Natural killer cell (primary cell): Measurements from ENCODE around the gene GAPDH. TPM values are rescaled to one million over a fixed set of nuclear protein-coding genes. Genes with fewer than 3 reads are reported as not detected.

Source experiments
- ATAC-seq, 3 donors: fragments of 150-1000 bp in 2 of 3; fragments of 200-7000 bp in 1 of 3; cut with Tn5 transposase; 1 replicate in 1 of 3; 2 replicates in 2 of 3; pipeline ENCODE4 v1.10.0; 2021; ENCODE audit warnings: mild to moderate bottlenecking in 2 of 3, moderate library complexity in 2 of 3
- DNase-seq, 2 donors: peaks; one replicate each; pipeline versions ENCODE4 v3.0.0 to v3.0.0-alpha.2; 2013 to 2021; ENCODE audit warnings: mixed read lengths in 1 of 2
- H3K27ac ChIP-seq: one replicate; pipeline ENCODE4 v1.5.1; 2013; ENCODE audit warnings: mild to moderate bottlenecking, low read length
- H3K27me3 ChIP-seq: one replicate; pipeline ENCODE4 v1.6.1; 2013; ENCODE audit warnings: low read length; ENCODE audit not compliant: control insufficient read depth, insufficient read depth
- H3K36me3 ChIP-seq: one replicate; pipeline ENCODE4 v1.6.1; 2013; ENCODE audit warnings: low read length; ENCODE audit not compliant: control insufficient read depth, insufficient read depth
- H3K4me1 ChIP-seq: one replicate; pipeline ENCODE4 v1.6.1; 2013; ENCODE audit warnings: low read length; ENCODE audit not compliant: control insufficient read depth, insufficient read depth
- H3K4me3 ChIP-seq: one replicate; pipeline ENCODE4 v1.5.1; 2013; ENCODE audit warnings: low read length
- H3K9me3 ChIP-seq: one replicate; pipeline ENCODE4 v1.6.1; 2013; ENCODE audit warnings: low read length; ENCODE audit not compliant: control insufficient read depth, insufficient read depth
- H3K27ac Mint-ChIP-seq, 2 donors: one replicate each; pipeline ENCODE4 v1.8.0; 2022; ENCODE audit warnings: mild to moderate bottlenecking in 2 of 2, mixed read lengths in 2 of 2, moderate library complexity in 1 of 2
- H3K27me3 Mint-ChIP-seq, 2 donors: one replicate each; pipeline ENCODE4 v1.8.0; 2022; ENCODE audit warnings: low read depth in 2 of 2, mixed read lengths in 2 of 2
- H3K36me3 Mint-ChIP-seq: one replicate; pipeline ENCODE4 v1.8.0; 2022; ENCODE audit warnings: mixed read lengths
- H3K4me1 Mint-ChIP-seq, 2 donors: one replicate each; pipeline ENCODE4 v1.8.0; 2022; ENCODE audit warnings: mixed read lengths in 2 of 2
- H3K4me3 Mint-ChIP-seq: one replicate; pipeline ENCODE4 v1.8.0; 2022; ENCODE audit warnings: mild to moderate bottlenecking, moderate library complexity, mixed read lengths
- H3K9me3 Mint-ChIP-seq, 2 donors: one replicate each; pipeline ENCODE4 v1.8.0; 2022; ENCODE audit warnings: mixed read lengths in 2 of 2
- WGBS: methylation state at CpG from one replicate; pipeline ENCODE4 v1.1.7; 2013; ENCODE audit warnings: missing lambda C conversion rate; ENCODE audit not compliant: insufficient coverage; 5-methylcytosine and 5-hydroxymethylcytosine counted together
- intact Hi-C: fragments of 100-400 bp; cut with micrococcal nuclease; formaldehyde crosslinking; loops from one replicate; pipeline ENCODE4 v1.14.2; 2022
- total RNA-seq, 4 donors: library from RNA; stranded (reverse); fragments of 120-200 nt in 1 of 4; gene quantifications; one replicate each; pipeline versions ENCODE4 v1.2.3 to v1.2.4, GENCODE V29; 2013 to 2022
- TF ChIP-seq, protein P1 (sequence below): fragments of 200-600 bp; IDR thresholded peaks from one replicate; pipeline ENCODE4 v1.8.0; 2022; ENCODE audit warnings: antibody characterized with exemption

The GAPDH gene
- total RNA-seq, 3 donors from 2014 or later (not counting 1 experiment from before 2014, with no cell fraction given), result 606 to 729 (median 642) TPM

DNA sequence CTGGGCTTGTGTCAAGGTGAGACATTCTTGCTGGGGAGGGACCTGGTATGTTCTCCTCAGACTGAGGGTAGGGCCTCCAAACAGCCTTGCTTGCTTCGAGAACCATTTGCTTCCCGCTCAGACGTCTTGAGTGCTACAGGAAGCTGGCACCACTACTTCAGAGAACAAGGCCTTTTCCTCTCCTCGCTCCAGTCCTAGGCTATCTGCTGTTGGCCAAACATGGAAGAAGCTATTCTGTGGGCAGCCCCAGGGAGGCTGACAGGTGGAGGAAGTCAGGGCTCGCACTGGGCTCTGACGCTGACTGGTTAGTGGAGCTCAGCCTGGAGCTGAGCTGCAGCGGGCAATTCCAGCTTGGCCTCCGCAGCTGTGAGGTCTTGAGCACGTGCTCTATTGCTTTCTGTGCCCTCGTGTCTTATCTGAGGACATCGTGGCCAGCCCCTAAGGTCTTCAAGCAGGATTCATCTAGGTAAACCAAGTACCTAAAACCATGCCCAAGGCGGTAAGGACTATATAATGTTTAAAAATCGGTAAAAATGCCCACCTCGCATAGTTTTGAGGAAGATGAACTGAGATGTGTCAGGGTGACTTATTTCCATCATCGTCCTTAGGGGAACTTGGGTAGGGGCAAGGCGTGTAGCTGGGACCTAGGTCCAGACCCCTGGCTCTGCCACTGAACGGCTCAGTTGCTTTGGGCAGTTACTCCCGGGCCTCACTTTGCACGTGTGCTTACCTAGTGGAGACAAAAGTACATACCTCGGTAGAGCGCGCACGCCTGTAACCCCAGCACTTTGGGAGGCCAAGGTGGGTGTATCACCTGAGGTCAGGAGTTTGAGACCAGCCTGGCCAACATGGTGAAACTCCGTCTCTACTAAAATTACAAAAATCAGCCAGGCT, 4.3 kb downstream of the GAPDH start:
- intact Hi-C loops, result loop anchor here (1.0 to 10.0 kb wide), 3 partner anchors 115 to 474 kb away; no protein-coding TSS in a partner anchor
- H3K9me3 ChIP-seq, result no peaks in the 10 kb centered on the region
- WGBS, result 80% methylated on average over 24 of the region's 24 CpGs
- Mint-ChIP-seq H3K36me3 (no peaks in the 10 kb centered on the region), H3K9me3 (no peaks in the 10 kb centered on the region), H3K4me3 (no peak overlapping the region), H3K27ac (peak overlapping the region; percentile 82 to 98), H3K4me1 (peaks cover 26 to 46% of the 10 kb centered on the region in 2 donors), H3K27me3 (no peaks in the 10 kb centered on the region)
- H3K4me3 ChIP-seq, result no peak overlapping the region
- TF ChIP-seq, protein P1, sequence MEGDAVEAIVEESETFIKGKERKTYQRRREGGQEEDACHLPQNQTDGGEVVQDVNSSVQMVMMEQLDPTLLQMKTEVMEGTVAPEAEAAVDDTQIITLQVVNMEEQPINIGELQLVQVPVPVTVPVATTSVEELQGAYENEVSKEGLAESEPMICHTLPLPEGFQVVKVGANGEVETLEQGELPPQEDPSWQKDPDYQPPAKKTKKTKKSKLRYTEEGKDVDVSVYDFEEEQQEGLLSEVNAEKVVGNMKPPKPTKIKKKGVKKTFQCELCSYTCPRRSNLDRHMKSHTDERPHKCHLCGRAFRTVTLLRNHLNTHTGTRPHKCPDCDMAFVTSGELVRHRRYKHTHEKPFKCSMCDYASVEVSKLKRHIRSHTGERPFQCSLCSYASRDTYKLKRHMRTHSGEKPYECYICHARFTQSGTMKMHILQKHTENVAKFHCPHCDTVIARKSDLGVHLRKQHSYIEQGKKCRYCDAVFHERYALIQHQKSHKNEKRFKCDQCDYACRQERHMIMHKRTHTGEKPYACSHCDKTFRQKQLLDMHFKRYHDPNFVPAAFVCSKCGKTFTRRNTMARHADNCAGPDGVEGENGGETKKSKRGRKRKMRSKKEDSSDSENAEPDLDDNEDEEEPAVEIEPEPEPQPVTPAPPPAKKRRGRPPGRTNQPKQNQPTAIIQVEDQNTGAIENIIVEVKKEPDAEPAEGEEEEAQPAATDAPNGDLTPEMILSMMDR, result no peak
- H3K27me3 ChIP-seq, result no peaks in the 10 kb centered on the region
- DNase-seq, result no peak
- H3K27ac ChIP-seq, result no peak overlapping the region
- no peak for ATAC-seq
- H3K4me1 ChIP-seq, result peaks cover 49% of the 10 kb centered on the region
- H3K36me3 ChIP-seq, result peaks cover 47% of the 10 kb centered on the region

DNA sequence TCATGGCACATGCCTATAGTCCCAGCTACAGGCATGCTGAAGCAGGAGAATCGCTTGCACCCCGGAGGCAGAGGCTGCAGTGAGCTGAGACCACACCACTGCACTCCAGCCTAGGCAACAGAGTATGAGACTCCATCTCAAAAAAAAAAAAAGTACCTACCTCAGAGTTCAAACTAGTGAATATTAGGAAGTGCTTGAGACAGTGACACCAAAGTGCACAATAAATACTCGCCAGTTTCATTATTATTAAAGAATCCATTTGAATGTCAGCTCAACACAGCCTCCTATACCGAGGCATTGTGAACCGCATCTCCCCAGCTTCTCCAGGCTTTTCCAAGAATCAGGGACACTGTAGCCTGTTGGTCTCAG, 5.0 kb downstream of the GAPDH start:
- H3K4me1 Mint-ChIP-seq, result peaks cover 21 to 41% of the 10 kb centered on the region in 2 donors
- intact Hi-C loops, result loop anchor here (5.0 to 10.0 kb wide), 2 partner anchors 342 to 474 kb away; no protein-coding TSS in a partner anchor
- ATAC-seq, result no peak

DNA sequence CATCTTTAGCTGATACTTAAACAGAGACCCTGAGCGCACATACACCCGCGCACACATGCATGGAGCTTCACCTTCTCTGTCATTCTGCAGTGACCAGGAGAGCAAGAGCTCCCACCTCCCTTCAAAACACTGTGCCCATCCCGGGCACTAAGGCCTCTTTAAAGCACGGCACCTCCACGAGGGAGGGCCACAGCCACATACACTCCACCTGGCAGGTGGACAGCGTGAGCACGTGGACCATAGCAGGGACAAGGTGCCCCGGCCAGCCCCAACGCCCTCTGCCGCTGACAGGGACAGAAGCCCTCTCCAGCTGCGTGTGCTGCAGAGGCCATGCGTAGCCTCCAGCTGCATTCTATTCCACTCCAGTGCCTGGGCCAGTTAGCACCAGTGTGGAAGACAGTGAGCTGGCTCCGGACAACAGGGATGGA, 5.4 kb downstream of the GAPDH start:
- ATAC-seq (no peak), DNase-seq (no peak)
- Mint-ChIP-seq H3K36me3 (no peaks in the 10 kb centered on the region), H3K27ac (peak overlapping the region; percentile 21 to 53), H3K4me1 (peaks cover 20 to 39% of the 10 kb centered on the region in 2 donors), H3K4me3 (no peak overlapping the region), H3K9me3 (no peaks in the 10 kb centered on the region), H3K27me3 (no peaks in the 10 kb centered on the region)
- 87% methylated on average over 14 of the region's 14 CpGs for WGBS
- H3K36me3 ChIP-seq, result peaks cover 51% of the 10 kb centered on the region
- no peaks in the 10 kb centered on the region for H3K27me3 ChIP-seq
- no peaks in the 10 kb centered on the region for H3K9me3 ChIP-seq
- TF ChIP-seq, protein P1, result no peak
- no peak overlapping the region for H3K4me3 ChIP-seq
- H3K4me1 ChIP-seq, result peaks cover 43% of the 10 kb centered on the region
- H3K27ac ChIP-seq, result no peak overlapping the region
- intact Hi-C loops, result loop anchor here (5.0 to 10.0 kb wide), 2 partner anchors 342 to 475 kb away; no protein-coding TSS in a partner anchor

More for the DNA sequence above, 5.0 kb downstream of the GAPDH start:
- WGBS, result 86% methylated on average over 5 of the region's 5 CpGs
- Histone ChIP-seq H3K27me3 (no peaks in the 10 kb centered on the region), H3K9me3 (no peaks in the 10 kb centered on the region), H3K4me3 (no peak overlapping the region), H3K27ac (no peak overlapping the region), H3K36me3 (peaks cover 47% of the 10 kb centered on the region), H3K4me1 (peaks cover 43% of the 10 kb centered on the region)
- Mint-ChIP-seq H3K9me3 (no peaks in the 10 kb centered on the region), H3K4me3 (no peak overlapping the region), H3K36me3 (no peaks in the 10 kb centered on the region), H3K27ac (peak overlapping the region; percentile 21 to 53), H3K27me3 (no peaks in the 10 kb centered on the region)
- TF ChIP-seq, protein P1, result no peak
- DNase-seq, result no peak
